Sigmoid colon (tissue), 4 donors: ENCODE results near the gene FRMPD4.

Experiments
- EP300 ChIP-seq, 4 donors: sonication (generic); formaldehyde crosslinking; IDR thresholded peaks; one replicate each; pipeline ENCODE4 v1.6.1; 2017; ENCODE audit warnings: antibody characterized with exemption in 4 of 4
- POLR2A ChIP-seq, 2 donors: fragments of 450-650 bp; IDR thresholded peaks; one replicate each; pipeline ENCODE4 v1.6.1; 2016; ENCODE audit warnings: antibody characterized with exemption in 2 of 2, mild to moderate bottlenecking in 2 of 2, moderate library complexity in 2 of 2
- POLR2AphosphoS5 ChIP-seq, 4 donors: sonication (generic); formaldehyde crosslinking; IDR thresholded peaks; one replicate each; pipeline ENCODE4 v1.6.1; 2017; ENCODE audit warnings: antibody characterized with exemption in 4 of 4
- TF ChIP-seq, protein P1 (sequence below), 4 experiments: fragments of 450-650 bp in 3 of 4; fragments of 200-600 bp in 1 of 4; IDR thresholded peaks; one replicate each; pipeline ENCODE4 v1.5.1; 2016 to 2019; ENCODE audit warnings: antibody characterized with exemption in 4 of 4, mild to moderate bottlenecking in 3 of 4, moderate library complexity in 2 of 4

DNA sequence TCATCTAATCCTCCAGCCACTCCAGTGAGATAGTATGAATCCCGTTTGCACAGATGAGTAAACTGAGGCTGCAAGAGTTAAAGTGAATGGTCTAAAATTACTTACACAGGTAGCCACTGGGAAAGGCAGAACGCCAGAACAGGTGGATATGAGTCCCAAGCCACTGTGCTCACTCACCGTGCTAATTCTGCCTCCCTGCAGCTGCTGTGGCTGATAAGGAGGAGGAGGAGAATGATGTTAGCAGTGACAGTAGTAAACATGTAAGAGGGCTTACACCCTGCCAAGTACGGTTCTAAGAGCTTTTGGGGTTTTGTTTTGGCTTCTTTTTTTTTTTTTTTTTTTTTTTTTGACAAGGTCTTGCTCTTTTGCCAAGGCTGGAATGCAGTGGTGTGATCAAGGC is 562.5 kb downstream of the FRMPD4 start:
- TF ChIP-seq, protein P1, sequence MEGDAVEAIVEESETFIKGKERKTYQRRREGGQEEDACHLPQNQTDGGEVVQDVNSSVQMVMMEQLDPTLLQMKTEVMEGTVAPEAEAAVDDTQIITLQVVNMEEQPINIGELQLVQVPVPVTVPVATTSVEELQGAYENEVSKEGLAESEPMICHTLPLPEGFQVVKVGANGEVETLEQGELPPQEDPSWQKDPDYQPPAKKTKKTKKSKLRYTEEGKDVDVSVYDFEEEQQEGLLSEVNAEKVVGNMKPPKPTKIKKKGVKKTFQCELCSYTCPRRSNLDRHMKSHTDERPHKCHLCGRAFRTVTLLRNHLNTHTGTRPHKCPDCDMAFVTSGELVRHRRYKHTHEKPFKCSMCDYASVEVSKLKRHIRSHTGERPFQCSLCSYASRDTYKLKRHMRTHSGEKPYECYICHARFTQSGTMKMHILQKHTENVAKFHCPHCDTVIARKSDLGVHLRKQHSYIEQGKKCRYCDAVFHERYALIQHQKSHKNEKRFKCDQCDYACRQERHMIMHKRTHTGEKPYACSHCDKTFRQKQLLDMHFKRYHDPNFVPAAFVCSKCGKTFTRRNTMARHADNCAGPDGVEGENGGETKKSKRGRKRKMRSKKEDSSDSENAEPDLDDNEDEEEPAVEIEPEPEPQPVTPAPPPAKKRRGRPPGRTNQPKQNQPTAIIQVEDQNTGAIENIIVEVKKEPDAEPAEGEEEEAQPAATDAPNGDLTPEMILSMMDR (IDR thresholded peaks at IDR 0.05) = no peak
- no peak for TF ChIP-seq POLR2A (IDR thresholded peaks at IDR 0.05)
- no peak for TF ChIP-seq POLR2AphosphoS5 (IDR thresholded peaks at IDR 0.05)
- TF ChIP-seq EP300 (IDR thresholded peaks at IDR 0.05) = no peak
